Kidney (tissue), 14 donors: Measurements from ENCODE around the gene TELO2. TPM values are rescaled to one million over a fixed set of nuclear protein-coding genes. Genes with fewer than 3 reads are reported as not detected.

Experiments
- DNase-seq, 5 donors: peaks; one replicate each; pipeline ENCODE4 v3.0.0-alpha.2; 2013 to 2020
- FAIRE-seq: peaks from 2 replicates; lab custom pipeline; 2012; peaks lifted over from hg19 to GRCh38; lab: Jason Lieb, UNC
- H3K27ac ChIP-seq, 2 donors: one replicate each; pipeline ENCODE4 v1.7.0; 2013; ENCODE audit warnings: low read depth in 2 of 2, low read length in 2 of 2, inconsistent platforms in 1 of 2
- H3K27me3 ChIP-seq: one replicate; pipeline ENCODE4 v1.7.1; 2013; ENCODE audit warnings: low read length, inconsistent platforms; ENCODE audit not compliant: control insufficient read depth, insufficient read depth
- H3K36me3 ChIP-seq, 3 donors: one replicate each; pipeline versions ENCODE4 v1.7.0 to v1.7.1; 2013; ENCODE audit warnings: low read length in 3 of 3, control low read depth in 1 of 3, inconsistent platforms in 1 of 3; ENCODE audit not compliant: insufficient read depth in 3 of 3, control insufficient read depth in 2 of 3
- H3K4me1 ChIP-seq, 3 donors: one replicate each; pipeline versions ENCODE4 v1.7.0 to v1.7.1; 2013; ENCODE audit warnings: low read length in 3 of 3, inconsistent platforms in 1 of 3, low read depth in 1 of 3; ENCODE audit not compliant: control insufficient read depth in 2 of 3, insufficient read depth in 2 of 3
- H3K4me3 ChIP-seq, 3 donors: one replicate each; pipeline versions ENCODE4 v1.7.0 to v1.8.1; 2013; ENCODE audit warnings: low read length in 3 of 3, control low read depth in 1 of 3, inconsistent platforms in 1 of 3
- H3K9ac ChIP-seq, 3 donors: one replicate each; pipeline versions ENCODE4 v1.7.0 to v1.7.1; 2013; ENCODE audit warnings: low read length in 3 of 3, control low read depth in 1 of 3, inconsistent platforms in 1 of 3
- H3K9me3 ChIP-seq, 3 donors: one replicate each; pipeline versions ENCODE4 v1.7.0 to v1.7.1; 2013; ENCODE audit warnings: low read length in 3 of 3, control low read depth in 1 of 3, inconsistent platforms in 1 of 3; ENCODE audit not compliant: control insufficient read depth in 2 of 3, insufficient read depth in 1 of 3
- CTCF ChIP-seq: IDR thresholded peaks from 3 replicates; pipeline ENCODE4 v1.5.1; 2012; ENCODE audit warnings: mild to moderate bottlenecking, moderate library complexity, borderline replicate concordance; ENCODE audit not compliant: insufficient read depth; ENCODE audit errors: extremely low read depth
- intact Hi-C: fragments of 100-400 bp; cut with DNase I; formaldehyde crosslinking; loops from one replicate; pipeline ENCODE4 v1.11.1; 2022
- polyA plus RNA-seq: library from polyadenylated mRNA; stranded (reverse); fragments of 350-450 nt; fragmentation: Illumina TruSeq; extraction: RNeasy Lipid Tissue Mini Kit (QIAGEN cat#74804); gene quantifications from one replicate; pipeline ENCODE4 v1.2.3, GENCODE V29; 2014; ENCODE audit warnings: low read depth, low replicate concordance; ENCODE audit not compliant: insufficient read depth
- total RNA-seq: library from RNA; stranded (reverse); fragmentation: NEBNext Ultra II Directional; extraction: Animal tissue kit (Norgen Biotek cat#: 25700); gene quantifications from one replicate; pipeline ENCODE4 v1.2.1, GENCODE V29; 2021
- donor health status: control.
- donor health status: control.
- donor health status: control.
- donor health status: control.
- donor health status: control.
- donor health status: DM: yes; HTN: yes; CAD: no.
- donor health status: Normal renal cell carcinoma (clear cell type).

The TELO2 gene
- total and polyA plus RNA-seq, 2 donors from 2014 or later, result 27.7 to 37.4 TPM

- Histone ChIP-seq H3K27ac (no peak overlapping the region), H3K4me1 (peaks cover 0 to 35% (median 13%) of the 10 kb centered on the region in 3 donors), H3K9ac (no peak overlapping the region), H3K36me3 (peaks cover 2 to 22% (median 11%) of the 10 kb centered on the region in 3 donors), H3K4me3 (no peak overlapping the region), H3K9me3 (no peaks in the 10 kb centered on the region), H3K27me3 (no peaks in the 10 kb centered on the region)
- intact Hi-C loops, result no loop called here
- no peak for TF ChIP-seq CTCF
- DNase-seq (peak in 1 of 5 donors; percentile 73), FAIRE-seq (no peak)
Observed at GRCh38 chr16:1552129-1552528, 59.0 kb downstream of the TELO2 start.

GRCh38 chr16:1553946-1554825, 61.0 kb downstream of the TELO2 start:
- intact Hi-C loops, result no loop called here
- peaks cover 0 to 22% (median 13%) of the 10 kb centered on the region in 3 donors for H3K4me1 ChIP-seq
- DNase-seq (no peak), FAIRE-seq (no peak)
- no peak overlapping the region for H3K4me3 ChIP-seq
- peaks cover 2 to 41% (median 16%) of the 10 kb centered on the region in 3 donors for H3K36me3 ChIP-seq
- no peaks in the 10 kb centered on the region for H3K27me3 ChIP-seq
- H3K27ac ChIP-seq, result no peak overlapping the region
- no peak overlapping the region for H3K9ac ChIP-seq
- no peak for TF ChIP-seq CTCF
- no peaks in the 10 kb centered on the region for H3K9me3 ChIP-seq

- Histone ChIP-seq H3K9ac (no peak overlapping the region), H3K4me1 (peaks cover 0 to 22% (median 9%) of the 10 kb centered on the region in 3 donors), H3K36me3 (peaks cover 2 to 41% (median 21%) of the 10 kb centered on the region in 3 donors), H3K9me3 (no peaks in the 10 kb centered on the region), H3K27ac (no peak overlapping the region), H3K27me3 (no peaks in the 10 kb centered on the region), H3K4me3 (no peak overlapping the region)
- no peak for TF ChIP-seq CTCF
- intact Hi-C loops, result no loop called here
- no peak for FAIRE-seq
- no peak for DNase-seq
Observed at GRCh38 chr16:1554826-1555445, 61.8 kb downstream of the TELO2 start.
